ENCODE measurements around the gene APOBR.
"Not testable (repeated sequence)": the region's sequence is repeated elsewhere in the genome, so short reads cannot be mapped to it uniquely, and the experiment has no call there.

The APOBR gene

GRCh38 chr16:28498666-28499381, 4.4 kb downstream of the APOBR start:
- no peak for DNase-seq

- no peak for DNase-seq
Observed at GRCh38 chr16:28499854-28500253, 5.4 kb downstream of the APOBR start.

GRCh38 chr16:28500476-28501180, 6.2 kb downstream of the APOBR start:
- not testable (repeated sequence) for DNase-seq

- DNase-seq, result no peak
Observed at GRCh38 chr16:28501258-28502232, 7.1 kb downstream of the APOBR start.

- no peak for DNase-seq
Observed at GRCh38 chr16:28502290-28502689, 7.8 kb downstream of the APOBR start.

- no peak for DNase-seq
Observed at GRCh38 chr16:28503470-28504259, 9.2 kb downstream of the APOBR start.

GRCh38 chr16:28504707-28505404, 10.4 kb downstream of the APOBR start:
- no peak for DNase-seq

GRCh38 chr16:28505489-28506137, 11.2 kb downstream of the APOBR start:
- no peak for DNase-seq

- DNase-seq, result no peak
Observed at GRCh38 chr16:28511031-28511430, 16.6 kb downstream of the APOBR start.

GRCh38 chr16:28511801-28512789, 17.7 kb downstream of the APOBR start:
- DNase-seq, result no peak

- DNase-seq, result no peak
Observed at GRCh38 chr16:28513484-28514181, 19.2 kb downstream of the APOBR start.

GRCh38 chr16:28514246-28514645, 19.8 kb downstream of the APOBR start:
- no peak for DNase-seq

- no peak for DNase-seq
Observed at GRCh38 chr16:28520672-28521071, 26.2 kb downstream of the APOBR start.

- DNase-seq, result no peak
Observed at GRCh38 chr16:28521436-28521835, 27.0 kb downstream of the APOBR start.

GRCh38 chr16:28522792-28523191, 28.3 kb downstream of the APOBR start:
- DNase-seq, result no peak

- DNase-seq, result no peak
Observed at GRCh38 chr16:28524681-28525171, 30.3 kb downstream of the APOBR start.

- no peak for DNase-seq
Observed at GRCh38 chr16:28526201-28527099, 32.0 kb downstream of the APOBR start.

All from central memory CD4-positive, alpha-beta T cell (primary cell).